HEK293T (cell line): ENCODE results near the gene TMA7.

Experiments used
- CTCF ChIA-PET: fragments of 350-600 bp; formaldehyde crosslinking; extraction: SDS; loops from one replicate; lab custom pipeline; 2021; ENCODE audit warnings: antibody characterized with exemption, inconsistent platforms; lab: Yijun Ruan, JAX
- POLR2A ChIA-PET: fragments of 350-600 bp; formaldehyde crosslinking; extraction: SDS; loops from one replicate; lab custom pipeline; 2020; ENCODE audit warnings: antibody characterized with exemption, inconsistent platforms; lab: Yijun Ruan, JAX
- DNase-seq: peaks from one replicate; pipeline ENCODE4 v3.0.0; 2012; ENCODE audit warnings: mixed read lengths; ENCODE audit errors: extremely low spot score
- ARNT ChIP-seq: fragments of 450-650 bp; IDR thresholded peaks from 2 replicates; pipeline ENCODE4 v1.6.1; 2017; ENCODE audit warnings: mild to moderate bottlenecking
- BHLHE40 ChIP-seq: fragments of 450-650 bp; IDR thresholded peaks from 2 replicates; pipeline ENCODE4 v1.6.1; 2016; ENCODE audit warnings: mild to moderate bottlenecking, moderate library complexity, borderline replicate concordance
- CTBP1 ChIP-seq: fragments of 450-650 bp; IDR thresholded peaks from 2 replicates; pipeline ENCODE4 v1.6.1; 2016; ENCODE audit warnings: borderline replicate concordance
- ELF4 ChIP-seq: fragments of 450-650 bp; IDR thresholded peaks from 2 replicates; pipeline ENCODE4 v1.6.1; 2017; ENCODE audit warnings: antibody characterized with exemption
- FOXA1 ChIP-seq: fragments of 450-650 bp; IDR thresholded peaks from 2 replicates; pipeline ENCODE4 v1.6.1; 2016; ENCODE audit warnings: mild to moderate bottlenecking
- HDGF ChIP-seq: fragments of 450-650 bp; IDR thresholded peaks from 2 replicates; pipeline ENCODE4 v1.6.1; 2017; ENCODE audit warnings: antibody characterized with exemption, borderline replicate concordance
- L3MBTL2 ChIP-seq: fragments of 450-650 bp; conservative IDR thresholded peaks from 2 replicates; pipeline ENCODE4 v1.6.1; 2016; ENCODE audit warnings: mild to moderate bottlenecking
- LEF1 ChIP-seq: fragments of 450-650 bp; IDR thresholded peaks from 2 replicates; pipeline ENCODE4 v1.6.1; 2017; ENCODE audit warnings: mild to moderate bottlenecking, borderline replicate concordance
- SP1 ChIP-seq: fragments of 450-650 bp; IDR thresholded peaks from 2 replicates; pipeline ENCODE4 v1.6.1; 2017
- SUZ12 ChIP-seq: fragments of 450-650 bp; IDR thresholded peaks from 2 replicates; pipeline ENCODE4 v1.6.1; 2016; ENCODE audit warnings: mild to moderate bottlenecking
- TARDBP ChIP-seq: fragments of 450-650 bp; IDR thresholded peaks from 2 replicates; pipeline ENCODE4 v1.6.1; 2016
- ZNF384 ChIP-seq: fragments of 450-650 bp; IDR thresholded peaks from 2 replicates; pipeline ENCODE4 v1.6.1; 2016
- TF ChIP-seq, protein P1 (sequence below): fragments of 450-650 bp; IDR thresholded peaks from 2 replicates; pipeline ENCODE4 v1.6.1; 2016

TMA7 gene

DNA sequence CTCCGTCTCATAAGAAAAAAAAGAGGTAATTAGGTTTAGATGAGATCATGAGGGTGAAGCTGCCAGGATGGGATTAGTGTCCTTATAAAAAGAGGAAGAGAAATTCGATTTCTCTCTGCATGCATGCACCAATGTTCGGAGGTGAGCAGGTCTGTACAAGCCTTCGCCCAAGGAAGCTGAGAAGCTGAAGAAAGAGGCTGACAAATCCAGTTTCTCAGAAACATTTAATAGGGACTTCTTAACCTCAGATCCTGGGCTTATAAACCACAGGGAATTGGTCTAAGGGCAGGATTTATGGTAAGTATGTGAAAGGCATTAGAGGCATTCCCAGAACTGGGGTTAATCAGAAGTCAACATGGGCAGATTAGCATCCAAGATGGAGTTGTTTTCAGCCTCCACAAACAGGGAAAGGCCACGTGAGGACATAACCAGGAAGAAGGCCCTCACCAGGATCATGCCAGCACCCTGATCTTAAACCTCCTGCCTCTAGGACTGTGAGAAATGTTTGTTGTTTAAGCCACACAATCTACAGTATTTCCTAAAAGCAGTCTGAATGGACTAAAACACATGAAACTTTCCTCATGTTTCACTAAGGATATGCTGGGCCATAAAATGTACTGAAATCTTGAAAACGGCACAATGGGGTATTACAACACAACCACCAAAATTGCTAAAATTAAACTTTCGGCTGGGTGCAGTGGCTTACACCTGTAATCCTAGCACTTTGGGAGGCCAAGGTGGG is 52.6 kb downstream of the TMA7 start:
- DNase-seq: no peak
- ChIA-PET POLR2A (no interaction called here), CTCF (interaction anchor here (0.6 kb wide), 1 partner anchor 92 kb away, joined by 4 read pairs; no protein-coding TSS in a partner anchor)
- no peak for TF ChIP-seq HDGF
- TF ChIP-seq FOXA1: no peak
- no peak for TF ChIP-seq SUZ12
- TF ChIP-seq CTBP1: no peak
- no peak for TF ChIP-seq ARNT
- no peak for TF ChIP-seq SP1
- TF ChIP-seq, protein P1, sequence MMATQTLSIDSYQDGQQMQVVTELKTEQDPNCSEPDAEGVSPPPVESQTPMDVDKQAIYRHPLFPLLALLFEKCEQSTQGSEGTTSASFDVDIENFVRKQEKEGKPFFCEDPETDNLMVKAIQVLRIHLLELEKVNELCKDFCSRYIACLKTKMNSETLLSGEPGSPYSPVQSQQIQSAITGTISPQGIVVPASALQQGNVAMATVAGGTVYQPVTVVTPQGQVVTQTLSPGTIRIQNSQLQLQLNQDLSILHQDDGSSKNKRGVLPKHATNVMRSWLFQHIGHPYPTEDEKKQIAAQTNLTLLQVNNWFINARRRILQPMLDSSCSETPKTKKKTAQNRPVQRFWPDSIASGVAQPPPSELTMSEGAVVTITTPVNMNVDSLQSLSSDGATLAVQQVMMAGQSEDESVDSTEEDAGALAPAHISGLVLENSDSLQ: no peak
- TF ChIP-seq L3MBTL2: 0 out of 2 replicates have a peak, but pooled peaks have one; percentile 31

DNA sequence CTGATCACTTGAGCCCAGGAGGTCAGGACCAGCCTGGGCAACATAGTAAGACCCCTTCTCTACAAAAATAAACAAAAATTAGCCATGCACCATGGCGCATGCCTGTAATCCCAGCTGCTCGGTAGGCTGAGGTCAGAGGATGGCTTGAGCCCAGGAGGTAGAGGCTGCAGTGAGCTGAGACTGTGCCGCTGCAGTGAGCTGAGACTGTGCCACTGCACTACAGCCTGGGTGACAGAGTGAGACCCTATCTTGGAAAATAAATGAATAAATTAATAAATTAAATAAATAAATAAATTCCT is 53.1 kb downstream of the TMA7 start:
- TF ChIP-seq L3MBTL2: no peak
- TF ChIP-seq HDGF: no peak
- no peak for TF ChIP-seq CTBP1
- no peak for TF ChIP-seq SP1
- TF ChIP-seq, protein P1: no peak
- no peak for TF ChIP-seq ZNF384
- no peak for TF ChIP-seq SUZ12
- TF ChIP-seq TARDBP: no peak
- TF ChIP-seq ARNT: no peak
- no peak for TF ChIP-seq LEF1
- TF ChIP-seq ELF4: no peak
- no peak for TF ChIP-seq BHLHE40
- no peak for TF ChIP-seq FOXA1
- ChIA-PET CTCF (no interaction called here), POLR2A (no interaction called here)
- no peak for DNase-seq
